Neural cell (in vitro differentiated cells): ENCODE data around the gene CIITA. TPM values are rescaled to one million over a fixed set of nuclear protein-coding genes. Genes with fewer than 3 reads are reported as not detected.

Source experiments
- H2AFZ ChIP-seq: fragments of 200-600, 300-800 bp; sonication (generic), shearing (Covaris generic); 2 replicates; pipeline ENCODE4 v1.6.0; 2014; ENCODE audit warnings: low read depth, mild to moderate bottlenecking, antibody characterized with exemption, low read length, moderate library complexity
- H3F3A ChIP-seq: fragments of 200-600 bp; shearing (Covaris generic); 2 replicates; pipeline ENCODE4 v1.6.1; 2016; ENCODE audit warnings: mild to moderate bottlenecking, moderate library complexity, mixed read lengths, antibody characterized with exemption, low read length; ENCODE audit not compliant: insufficient read depth, poor library complexity, severe bottlenecking
- H3K27ac ChIP-seq: fragments of 200-600, 300-800 bp; sonication (generic), shearing (Covaris generic); 2 replicates; pipeline ENCODE4 v1.5.1; 2014; ENCODE audit warnings: mild to moderate bottlenecking, low read length, moderate library complexity
- H3K27me3 ChIP-seq: fragments of 300-800, 200-600 bp; sonication (generic), shearing (Covaris generic); 2 replicates; pipeline ENCODE4 v1.6.0; 2014; ENCODE audit warnings: mild to moderate bottlenecking, low read depth, low read length, moderate library complexity; ENCODE audit not compliant: insufficient read depth
- H3K36me3 ChIP-seq: fragments of 300-800, 200-600 bp; sonication (generic), shearing (Covaris generic); 2 replicates; pipeline ENCODE4 v1.5.1; 2014; ENCODE audit warnings: mild to moderate bottlenecking, antibody characterized with exemption, low read length, moderate library complexity; ENCODE audit not compliant: insufficient read depth
- H3K4me2 ChIP-seq: fragments of 300-800, 200-600 bp; sonication (generic), shearing (Covaris generic); 2 replicates; pipeline ENCODE4 v1.6.0; 2014; ENCODE audit warnings: mild to moderate bottlenecking, low read length
- H3K4me3 ChIP-seq: fragments of 300-800, 200-600 bp; sonication (generic), shearing (Covaris generic); 2 replicates; pipeline ENCODE4 v1.5.1; 2014; ENCODE audit warnings: mild to moderate bottlenecking, low read length, moderate library complexity
- H3K79me2 ChIP-seq: fragments of 200-600 bp; shearing (Covaris generic); replicated peaks from 2 replicates; pipeline ENCODE4 v1.6.0; 2014; ENCODE audit warnings: mild to moderate bottlenecking, low read length, moderate library complexity; ENCODE audit not compliant: insufficient read depth
- H3K9ac ChIP-seq: fragments of 300-800, 200-600 bp; sonication (generic), shearing (Covaris generic); 2 replicates; pipeline ENCODE4 v1.6.1; 2016; ENCODE audit warnings: mild to moderate bottlenecking, low read length, mixed read lengths
- H3K9me2 ChIP-seq: fragments of 200-600 bp; shearing (Covaris generic); 2 replicates; pipeline ENCODE4 v1.6.1; 2016; ENCODE audit warnings: mild to moderate bottlenecking, low read length, mixed read lengths; ENCODE audit not compliant: insufficient read depth
- H3K9me3 ChIP-seq: fragments of 200-600, 300-800 bp; sonication (generic), shearing (Covaris generic); 2 replicates; pipeline ENCODE4 v1.6.1; 2016; ENCODE audit warnings: mild to moderate bottlenecking, mixed run types, low read length, moderate library complexity, mixed read lengths
- H4K20me1 ChIP-seq: fragments of 200-600 bp; shearing (Covaris generic); 2 replicates; pipeline ENCODE4 v1.6.1; 2016; ENCODE audit warnings: mild to moderate bottlenecking, mixed run types; ENCODE audit not compliant: insufficient read depth
- EP300 ChIP-seq: fragments of 450-650 bp; conservative IDR thresholded peaks from 2 replicates; pipeline ENCODE4 v1.6.1; 2014; ENCODE audit warnings: antibody characterized with exemption, mild to moderate bottlenecking, moderate library complexity; ENCODE audit not compliant: poor library complexity, severe bottlenecking
- EZH2 ChIP-seq: fragments of 200-600, 300-800 bp; shearing (Covaris generic), sonication (generic); IDR thresholded peaks from 2 replicates; pipeline ENCODE4 v1.6.1; 2014; ENCODE audit warnings: antibody characterized with exemption, low read length, borderline replicate concordance, mild to moderate bottlenecking; ENCODE audit not compliant: insufficient read depth, poor library complexity, severe bottlenecking
- MXI1 ChIP-seq: fragments of 450-650 bp; conservative IDR thresholded peaks from 2 replicates; pipeline ENCODE4 v1.6.1; 2014; ENCODE audit warnings: antibody characterized with exemption, mild to moderate bottlenecking; ENCODE audit not compliant: poor library complexity, severe bottlenecking
- POLR2AphosphoS5 ChIP-seq: IDR thresholded peaks from 2 replicates; pipeline ENCODE4 v1.6.1; 2012
- RAD21 ChIP-seq: fragments of 450-650 bp; conservative IDR thresholded peaks from 2 replicates; pipeline ENCODE4 v1.6.1; 2014; ENCODE audit warnings: antibody characterized with exemption, mild to moderate bottlenecking, moderate library complexity
- SMC3 ChIP-seq: fragments of 450-650 bp; conservative IDR thresholded peaks from 2 replicates; pipeline ENCODE4 v1.6.1; 2014; ENCODE audit warnings: antibody characterized with exemption, mild to moderate bottlenecking, moderate library complexity; ENCODE audit not compliant: poor library complexity
- TAF1 ChIP-seq: IDR thresholded peaks from 2 replicates; pipeline ENCODE4 v1.6.1; 2012; ENCODE audit warnings: low read depth
- polyA plus RNA-seq: library from polyadenylated mRNA; depleted of rRNA; stranded (reverse); fragments of >200 nt; gene quantifications from 2 replicates; pipeline ENCODE4 v1.2.3, GENCODE V29; 2014
- TF ChIP-seq, protein P1 (sequence below): fragments of 450-650 bp; IDR thresholded peaks from 2 replicates; pipeline ENCODE4 v1.5.1; 2014; ENCODE audit warnings: antibody characterized with exemption, mild to moderate bottlenecking, moderate library complexity; ENCODE audit not compliant: poor library complexity, severe bottlenecking
- TF ChIP-seq, protein P2 (sequence below): IDR thresholded peaks from 2 replicates; pipeline ENCODE4 v1.6.1; 2012; ENCODE audit warnings: borderline replicate concordance

CIITA gene
- polyA plus RNA-seq, 1 donor from 2014 or later = not detected

DNA sequence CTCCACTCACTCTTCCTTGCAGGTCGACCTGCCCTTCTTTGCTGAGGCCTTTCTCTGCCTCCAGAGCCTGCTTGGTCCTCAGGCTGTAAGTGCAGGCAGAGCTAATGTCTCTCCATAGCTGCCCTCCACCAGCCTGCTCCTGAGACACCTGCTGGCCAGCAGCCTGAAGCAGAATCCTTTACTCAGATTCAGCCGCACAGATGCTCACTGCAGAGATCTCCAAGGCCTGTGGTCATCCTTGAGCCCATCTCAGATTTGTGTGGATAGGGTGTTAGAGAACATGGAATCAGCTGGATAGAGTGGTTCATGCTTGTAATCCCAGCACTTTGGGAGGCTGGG, 53.7 kb downstream of the CIITA start:
- H3K27me3 ChIP-seq = no peaks in the 10 kb centered on the region
- H3K9ac ChIP-seq = no peak overlapping the region
- H3F3A ChIP-seq = no peaks in the 10 kb centered on the region
- no peak overlapping the region for H2AFZ ChIP-seq
- no peaks in the 10 kb centered on the region for H3K9me3 ChIP-seq
- no peaks in the 10 kb centered on the region for H3K79me2 ChIP-seq
- no peaks in the 10 kb centered on the region for H3K36me3 ChIP-seq
- H3K9me2 ChIP-seq = no peaks in the 10 kb centered on the region
- no peak overlapping the region for H3K4me2 ChIP-seq
- no peak overlapping the region for H3K4me3 ChIP-seq
- no peaks in the 10 kb centered on the region for H4K20me1 ChIP-seq
- H3K27ac ChIP-seq = no peak overlapping the region
- TF ChIP-seq EP300 (no peak), EZH2 (no peak), SMC3 (no peak), RAD21 (no peak), POLR2AphosphoS5 (no peak), MXI1 (no peak), TAF1 (no peak)
- TF ChIP-seq, protein P1, sequence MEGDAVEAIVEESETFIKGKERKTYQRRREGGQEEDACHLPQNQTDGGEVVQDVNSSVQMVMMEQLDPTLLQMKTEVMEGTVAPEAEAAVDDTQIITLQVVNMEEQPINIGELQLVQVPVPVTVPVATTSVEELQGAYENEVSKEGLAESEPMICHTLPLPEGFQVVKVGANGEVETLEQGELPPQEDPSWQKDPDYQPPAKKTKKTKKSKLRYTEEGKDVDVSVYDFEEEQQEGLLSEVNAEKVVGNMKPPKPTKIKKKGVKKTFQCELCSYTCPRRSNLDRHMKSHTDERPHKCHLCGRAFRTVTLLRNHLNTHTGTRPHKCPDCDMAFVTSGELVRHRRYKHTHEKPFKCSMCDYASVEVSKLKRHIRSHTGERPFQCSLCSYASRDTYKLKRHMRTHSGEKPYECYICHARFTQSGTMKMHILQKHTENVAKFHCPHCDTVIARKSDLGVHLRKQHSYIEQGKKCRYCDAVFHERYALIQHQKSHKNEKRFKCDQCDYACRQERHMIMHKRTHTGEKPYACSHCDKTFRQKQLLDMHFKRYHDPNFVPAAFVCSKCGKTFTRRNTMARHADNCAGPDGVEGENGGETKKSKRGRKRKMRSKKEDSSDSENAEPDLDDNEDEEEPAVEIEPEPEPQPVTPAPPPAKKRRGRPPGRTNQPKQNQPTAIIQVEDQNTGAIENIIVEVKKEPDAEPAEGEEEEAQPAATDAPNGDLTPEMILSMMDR = no peak
- TF ChIP-seq, protein P2, sequence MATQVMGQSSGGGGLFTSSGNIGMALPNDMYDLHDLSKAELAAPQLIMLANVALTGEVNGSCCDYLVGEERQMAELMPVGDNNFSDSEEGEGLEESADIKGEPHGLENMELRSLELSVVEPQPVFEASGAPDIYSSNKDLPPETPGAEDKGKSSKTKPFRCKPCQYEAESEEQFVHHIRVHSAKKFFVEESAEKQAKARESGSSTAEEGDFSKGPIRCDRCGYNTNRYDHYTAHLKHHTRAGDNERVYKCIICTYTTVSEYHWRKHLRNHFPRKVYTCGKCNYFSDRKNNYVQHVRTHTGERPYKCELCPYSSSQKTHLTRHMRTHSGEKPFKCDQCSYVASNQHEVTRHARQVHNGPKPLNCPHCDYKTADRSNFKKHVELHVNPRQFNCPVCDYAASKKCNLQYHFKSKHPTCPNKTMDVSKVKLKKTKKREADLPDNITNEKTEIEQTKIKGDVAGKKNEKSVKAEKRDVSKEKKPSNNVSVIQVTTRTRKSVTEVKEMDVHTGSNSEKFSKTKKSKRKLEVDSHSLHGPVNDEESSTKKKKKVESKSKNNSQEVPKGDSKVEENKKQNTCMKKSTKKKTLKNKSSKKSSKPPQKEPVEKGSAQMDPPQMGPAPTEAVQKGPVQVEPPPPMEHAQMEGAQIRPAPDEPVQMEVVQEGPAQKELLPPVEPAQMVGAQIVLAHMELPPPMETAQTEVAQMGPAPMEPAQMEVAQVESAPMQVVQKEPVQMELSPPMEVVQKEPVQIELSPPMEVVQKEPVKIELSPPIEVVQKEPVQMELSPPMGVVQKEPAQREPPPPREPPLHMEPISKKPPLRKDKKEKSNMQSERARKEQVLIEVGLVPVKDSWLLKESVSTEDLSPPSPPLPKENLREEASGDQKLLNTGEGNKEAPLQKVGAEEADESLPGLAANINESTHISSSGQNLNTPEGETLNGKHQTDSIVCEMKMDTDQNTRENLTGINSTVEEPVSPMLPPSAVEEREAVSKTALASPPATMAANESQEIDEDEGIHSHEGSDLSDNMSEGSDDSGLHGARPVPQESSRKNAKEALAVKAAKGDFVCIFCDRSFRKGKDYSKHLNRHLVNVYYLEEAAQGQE = no peak

DNA sequence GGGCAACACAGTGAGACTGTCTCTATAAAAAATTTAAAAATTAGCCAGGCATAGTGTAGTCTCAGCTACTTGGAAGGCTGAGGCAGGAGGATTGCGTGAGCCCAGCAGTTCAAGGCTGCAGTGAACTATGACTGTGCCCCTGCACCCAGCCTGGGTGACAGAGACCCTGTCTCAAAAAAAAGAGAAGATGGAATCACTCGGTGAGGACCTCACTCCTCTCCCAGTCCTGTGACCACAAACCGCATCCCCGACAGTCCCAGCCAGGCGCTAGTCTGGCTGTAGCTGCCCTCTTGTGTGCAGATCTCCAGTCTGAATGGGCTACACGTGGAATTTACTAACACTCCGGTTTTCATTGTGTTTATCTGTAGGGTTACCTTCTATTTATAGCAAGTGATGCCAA, 54.1 kb downstream of the CIITA start:
- no peak overlapping the region for H3K4me2 ChIP-seq
- H4K20me1 ChIP-seq = no peaks in the 10 kb centered on the region
- H3K27ac ChIP-seq = no peak overlapping the region
- no peaks in the 10 kb centered on the region for H3K79me2 ChIP-seq
- no peaks in the 10 kb centered on the region for H3K27me3 ChIP-seq
- no peaks in the 10 kb centered on the region for H3K9me3 ChIP-seq
- H3K9ac ChIP-seq = no peak overlapping the region
- no peak for TF ChIP-seq MXI1
- no peak for TF ChIP-seq SMC3
- no peak for TF ChIP-seq EZH2
- TF ChIP-seq, protein P1 = no peak
- no peak for TF ChIP-seq POLR2AphosphoS5
- TF ChIP-seq, protein P2 = no peak
- TF ChIP-seq EP300 = no peak
- no peaks in the 10 kb centered on the region for H3K9me2 ChIP-seq
- H3F3A ChIP-seq = no peaks in the 10 kb centered on the region
- H3K4me3 ChIP-seq = no peak overlapping the region
- no peaks in the 10 kb centered on the region for H3K36me3 ChIP-seq
- no peak overlapping the region for H2AFZ ChIP-seq
